Fibroblast of peridontal ligament (primary cell): ENCODE measurements around the gene RCC2.
A peak's percentile ranks its signal among the peaks of the same experiment; 100 is the strongest.
"Not testable (repeated sequence)": the region's sequence is repeated elsewhere in the genome, so short reads cannot be mapped to it uniquely, and the experiment has no call there.

Experiments used
- DNase-seq: peaks from one replicate; pipeline ENCODE4 v3.0.0-alpha.2; 2010; ENCODE audit errors: extremely low read depth

Gene RCC2

GRCh38 chr1:17419626-17420328 lies 19.7 kb downstream of the RCC2 start:
- peak; percentile 26 for DNase-seq

- no peak for DNase-seq
Observed at GRCh38 chr1:17416389-17416788, 23.1 kb downstream of the RCC2 start.

- DNase-seq: peak; percentile 59
Observed at GRCh38 chr1:17414022-17414421, 25.5 kb downstream of the RCC2 start.

GRCh38 chr1:17412093-17412870 lies 27.2 kb downstream of the RCC2 start:
- no peak for DNase-seq

DNA sequence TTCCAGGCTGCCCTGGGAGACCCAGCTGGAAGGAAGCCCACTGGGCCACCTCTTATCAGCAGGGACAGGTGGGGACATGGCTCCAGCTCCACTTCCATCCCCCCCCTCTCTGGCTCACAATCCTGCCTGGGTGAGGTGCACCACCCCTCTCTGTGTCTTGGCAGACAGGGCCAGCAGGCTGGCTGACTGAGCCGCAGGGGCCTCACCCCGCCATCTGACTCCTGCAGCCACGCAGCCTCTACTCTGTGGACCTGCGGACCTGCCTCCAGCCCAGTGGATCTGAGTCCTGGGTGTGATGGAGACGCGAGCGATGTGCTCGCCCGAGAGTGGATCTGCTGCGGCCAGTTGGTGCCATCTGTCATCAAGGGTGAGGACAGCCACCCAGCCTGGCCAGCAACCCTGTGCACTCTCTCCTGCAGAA lies 30.1 kb downstream of the RCC2 start:
- DNase-seq: no peak

DNA sequence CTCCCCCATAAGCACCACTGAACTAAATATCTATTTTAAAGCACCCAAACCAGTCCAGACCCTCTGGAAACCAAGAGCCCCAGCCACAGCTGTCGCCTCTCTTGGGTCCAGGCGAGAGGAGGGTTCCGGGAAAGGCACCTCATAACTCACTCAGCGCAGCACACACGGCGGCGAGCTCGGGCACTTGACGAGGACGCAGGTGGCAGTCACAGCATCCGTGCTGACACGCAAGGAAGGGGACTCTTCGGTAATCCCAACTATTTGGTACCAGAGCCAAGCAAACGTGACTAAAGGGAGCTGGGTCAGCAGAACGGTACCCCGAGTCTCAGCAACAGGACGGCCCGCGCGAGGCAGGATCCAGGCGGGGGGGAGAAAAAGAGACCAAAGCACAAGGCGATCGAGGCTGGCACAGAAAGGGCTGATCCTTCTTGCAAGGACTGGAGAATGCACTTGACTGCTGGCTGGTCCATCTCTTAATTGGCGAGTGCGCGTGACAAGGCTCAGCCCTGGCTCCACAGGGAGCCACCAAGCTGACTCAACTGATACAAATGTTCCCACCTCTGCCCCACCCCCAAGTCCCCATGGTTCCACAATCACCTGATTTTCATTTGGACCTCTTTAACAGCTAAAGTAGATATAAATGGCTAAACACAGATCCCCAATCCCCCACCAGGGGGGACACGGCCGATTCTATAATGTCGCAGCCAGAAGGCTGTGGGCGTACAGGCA lies 31.5 kb downstream of the RCC2 start:
- not testable (repeated sequence) for DNase-seq

GRCh38 chr1:17406760-17407475 lies 32.6 kb downstream of the RCC2 start:
- not testable (repeated sequence) for DNase-seq

DNA sequence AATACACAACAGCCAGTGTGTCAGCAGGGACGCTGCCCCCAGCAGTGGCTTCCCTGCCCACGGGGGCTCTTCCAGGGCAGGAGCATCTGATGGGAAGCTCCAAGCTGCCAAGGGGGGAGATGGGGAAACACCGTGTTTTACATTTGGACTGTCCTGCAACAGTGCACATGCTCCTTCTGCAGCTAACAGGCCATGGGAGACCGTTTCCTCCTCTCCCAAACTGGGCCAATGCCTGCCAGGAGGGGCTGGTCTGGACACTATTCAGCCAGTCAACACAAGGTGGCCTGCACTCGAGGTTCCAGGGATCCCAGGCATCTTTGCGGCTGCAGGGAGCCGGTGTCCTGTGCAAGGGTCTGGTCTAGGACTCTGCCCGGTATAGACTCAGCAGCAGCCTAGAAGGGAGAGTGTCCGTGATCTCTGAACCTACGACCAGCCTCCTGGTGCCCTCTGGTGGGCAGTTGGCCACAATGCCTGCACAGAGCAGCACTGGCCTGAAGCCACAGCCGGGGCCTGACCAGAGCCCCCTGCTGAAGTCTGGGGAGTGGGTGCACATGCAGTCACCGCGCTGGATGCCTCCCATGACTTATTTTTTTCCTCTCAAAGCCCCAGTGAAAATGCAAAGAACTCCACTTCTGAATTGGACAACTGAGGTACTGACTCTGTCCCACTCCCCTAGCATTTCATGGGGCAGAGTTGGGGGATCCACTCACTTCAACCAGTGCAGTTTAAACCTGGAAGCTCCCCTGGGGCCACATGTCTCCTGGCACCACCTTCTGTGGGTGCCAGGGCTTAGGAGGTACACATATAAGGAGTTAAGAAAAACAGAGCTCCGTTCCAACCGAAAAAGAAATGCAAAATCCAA lies 33.3 kb downstream of the RCC2 start:
- DNase-seq: peak; percentile 48

- no peak for DNase-seq
Observed at GRCh38 chr1:17404820-17405219, 34.7 kb downstream of the RCC2 start.

- no peak for DNase-seq
Observed at GRCh38 chr1:17404034-17404684, 35.3 kb downstream of the RCC2 start.

- DNase-seq: no peak
Observed at GRCh38 chr1:17403081-17403480, 36.4 kb downstream of the RCC2 start.

DNA sequence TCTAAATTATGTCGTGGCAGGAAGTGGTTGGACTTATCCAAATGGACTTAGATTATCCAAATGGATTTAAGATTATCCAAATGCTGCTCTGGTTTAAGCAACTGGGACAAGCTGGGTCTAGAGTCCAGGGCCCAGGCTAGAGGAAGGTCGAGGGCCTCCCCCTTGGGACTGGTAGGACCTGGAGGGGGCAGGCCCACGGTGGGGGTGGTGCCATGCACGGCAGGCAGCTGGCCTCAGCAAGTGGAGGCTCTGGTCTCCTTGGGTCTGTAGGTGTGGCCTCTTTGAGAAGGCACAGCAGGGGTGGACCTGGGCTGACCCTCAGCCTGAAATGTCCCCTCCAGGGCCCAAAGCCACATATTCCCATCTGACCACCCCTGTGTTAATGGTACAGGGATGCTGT lies 37.6 kb downstream of the RCC2 start:
- DNase-seq: no peak

GRCh38 chr1:17400725-17401341 lies 38.6 kb downstream of the RCC2 start:
- no peak for DNase-seq

GRCh38 chr1:17397910-17398695 lies 41.4 kb downstream of the RCC2 start:
- no peak for DNase-seq

GRCh38 chr1:17393230-17393629 lies 46.2 kb downstream of the RCC2 start:
- DNase-seq: no peak

- DNase-seq: no peak
Observed at GRCh38 chr1:17392199-17392740, 47.2 kb downstream of the RCC2 start.

DNA sequence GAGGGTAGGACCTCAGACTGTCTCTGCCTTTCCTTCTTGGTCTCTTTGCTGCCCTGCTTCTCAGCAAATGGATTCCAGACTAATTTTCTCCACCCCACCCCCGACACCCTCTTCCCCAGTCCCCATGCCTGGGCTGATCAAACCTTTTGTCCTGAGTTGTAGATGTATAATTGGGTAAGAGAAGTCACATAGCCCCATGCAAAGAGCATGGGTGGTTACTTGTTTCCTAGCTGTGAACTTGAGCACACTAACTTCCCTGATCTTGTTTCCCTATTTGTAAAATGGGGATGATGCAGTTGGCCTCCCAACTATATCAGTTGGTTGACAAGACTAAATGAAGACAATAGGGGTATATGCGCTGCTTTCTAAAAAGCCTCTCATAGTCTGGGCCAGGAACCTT lies 58.3 kb downstream of the RCC2 start:
- DNase-seq: no peak

GRCh38 chr1:17377325-17377953 lies 62.0 kb downstream of the RCC2 start:
- no peak for DNase-seq
